Tibial nerve (tissue), 4 donors: Measurements from ENCODE around the gene IGFBPL1. TPM values are rescaled to one million over a fixed set of nuclear protein-coding genes. Genes with fewer than 3 reads are reported as not detected.
A peak's percentile ranks its signal among the peaks of the same experiment; 100 is the strongest.

Experiments used
- DNase-seq, 2 donors: peaks; one replicate each; pipeline ENCODE4 v3.0.0-alpha.2; 2019; ENCODE audit warnings: low spot score in 2 of 2
- H3K27ac ChIP-seq, 4 donors: fragments of 200-600 bp; sonication (generic) in 3 of 4; one replicate each; pipeline ENCODE4 v1.5.1; 2017 to 2019; ENCODE audit warnings: mild to moderate bottlenecking in 1 of 4
- H3K27me3 ChIP-seq, 2 donors: fragments of 200-600 bp; sonication (generic) in 1 of 2; one replicate each; pipeline versions ENCODE4 v1.5.1 to v1.6.0; 2017 to 2019
- H3K36me3 ChIP-seq, 3 donors: fragments of 200-600 bp; sonication (generic); one replicate each; pipeline ENCODE4 v1.5.1; 2018 to 2019
- H3K4me1 ChIP-seq, 4 donors: fragments of 200-600 bp; sonication (generic) in 3 of 4; one replicate each; pipeline ENCODE4 v1.5.1; 2017 to 2019
- H3K4me3 ChIP-seq, 4 donors: fragments of 200-600 bp; sonication (generic) in 3 of 4; one replicate each; pipeline ENCODE4 v1.5.1; 2017 to 2019; ENCODE audit warnings: mild to moderate bottlenecking in 1 of 4, moderate library complexity in 1 of 4
- H3K9me3 ChIP-seq, 4 donors: fragments of 200-600 bp; sonication (generic) in 3 of 4; one replicate each; pipeline ENCODE4 v1.5.1; 2017 to 2019
- CTCF ChIP-seq, 5 experiments: fragments of 200-600 bp in 3 of 5; fragments of 450-650 bp in 2 of 5; sonication (generic) in 3 of 5; IDR thresholded peaks; one replicate each; pipeline ENCODE4 v1.5.1; 2016 to 2019; ENCODE audit warnings: antibody characterized with exemption in 5 of 5, mild to moderate bottlenecking in 3 of 5, moderate library complexity in 2 of 5
- EP300 ChIP-seq, 2 donors: sonication (generic); formaldehyde crosslinking; IDR thresholded peaks; one replicate each; pipeline ENCODE4 v1.6.1; 2017; ENCODE audit warnings: antibody characterized with exemption in 2 of 2, mild to moderate bottlenecking in 1 of 2
- POLR2A ChIP-seq, 2 donors: fragments of 450-650 bp; IDR thresholded peaks; one replicate each; pipeline ENCODE4 v1.6.1; 2017; ENCODE audit warnings: antibody characterized with exemption in 2 of 2, mild to moderate bottlenecking in 2 of 2, moderate library complexity in 2 of 2
- WGBS, 2 donors: methylation state at CpG; one replicate each; pipeline ENCODE4 v1.1.5; 2018; 5-methylcytosine and 5-hydroxymethylcytosine counted together
- total RNA-seq, 4 donors: library from RNA; depleted of rRNA; stranded (reverse); fragments of >200 nt; gene quantifications; one replicate each; pipeline ENCODE4 v1.1.0, GENCODE V29; 2016

Gene IGFBPL1
- total RNA-seq, 4 donors from 2014 or later, result 0.60 TPM; not detected in 3

DNA sequence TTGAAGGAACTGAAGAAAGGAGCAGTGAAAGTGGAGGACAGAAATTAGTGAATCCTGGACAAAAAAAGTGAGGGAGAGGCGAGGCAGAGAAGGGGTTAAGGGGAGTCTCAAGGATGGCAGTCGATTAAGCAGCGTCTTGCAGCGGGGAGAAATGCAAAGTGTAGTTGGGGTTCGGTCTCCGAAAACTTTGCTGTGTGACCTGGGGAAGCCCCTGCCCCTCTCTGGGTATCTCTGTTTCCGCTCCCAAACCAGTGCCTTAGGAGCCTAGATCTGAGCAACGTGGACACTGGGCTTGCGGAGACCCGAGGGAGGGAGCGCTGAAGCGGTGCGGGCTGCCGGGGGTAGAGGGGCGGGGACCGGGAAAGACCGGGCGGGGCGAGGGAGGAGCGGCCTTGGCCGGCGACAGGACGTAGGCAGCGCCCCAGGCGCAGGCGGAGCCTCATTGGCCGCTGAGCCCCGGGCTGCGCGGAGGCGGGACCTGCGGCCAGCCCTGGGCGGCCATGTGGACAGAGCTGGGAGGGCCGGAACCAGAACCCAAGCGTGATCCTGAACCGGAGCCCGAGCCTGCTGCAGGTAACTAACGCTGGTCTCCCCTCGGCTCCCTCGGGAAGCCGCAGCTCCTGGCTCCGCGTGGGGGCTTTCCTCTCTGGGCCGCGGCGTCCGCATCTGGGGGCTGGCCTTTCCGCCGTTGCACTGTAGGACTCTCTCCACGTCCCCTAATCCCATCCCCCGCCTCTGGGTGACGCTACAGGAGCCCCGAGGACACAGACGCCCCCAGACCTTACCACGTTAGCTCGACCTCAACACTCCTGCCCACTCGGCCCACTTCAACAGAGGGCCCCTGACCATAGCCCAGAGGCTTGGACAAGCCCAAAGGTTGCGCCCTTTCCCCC lies 31.8 kb downstream of the IGFBPL1 start, which contains the start of gene ALDH1B1:
Gene ALDH1B1, plus strand, starts transcription at position 468 of the 893 bp plus-strand sequence. CDS start 3,047 bp downstream, outside the sequence.
- Histone ChIP-seq H3K4me3 (peak within 1 kb of the TSS; percentile 48 to 90 (median 78)), H3K36me3 (peaks cover 0 to 22% (median 2%) of the 10 kb centered on the region in 3 donors), H3K27me3 (no peaks in the 10 kb centered on the region), H3K27ac (peak within 1 kb of the TSS in 3 of 4 donors; percentile 8 to 78 (median 69)), H3K4me1 (peaks cover 0 to 35% (median 11%) of the 10 kb centered on the region in 4 donors), H3K9me3 (no peaks in the 10 kb centered on the region)
- WGBS, 2 donors, result 0 to 1% methylated on average over 26 to 36 of the region's 58 CpGs
- DNase-seq, result peak; percentile 56 to 57
- TF ChIP-seq EP300 (IDR thresholded peaks at IDR 0.05) (peak in 1 of 2 donors; percentile 18), POLR2A (IDR thresholded peaks at IDR 0.05) (no peak), CTCF (IDR thresholded peaks at IDR 0.05) (peak in 1 of 5 experiments; percentile 12)

GRCh38 chr9:38391278-38392118 lies 32.8 kb downstream of the IGFBPL1 start:
- H3K4me3 ChIP-seq, result peak overlapping the region in 2 of 4 donors; percentile 74 to 90

GRCh38 chr9:38390851-38391250 lies 33.4 kb downstream of the IGFBPL1 start:
- peaks cover 0 to 35% (median 11%) of the 10 kb centered on the region in 4 donors for H3K4me1 ChIP-seq
- H3K36me3 ChIP-seq, result peaks cover 0 to 5% (median 1%) of the 10 kb centered on the region in 3 donors
- H3K27me3 ChIP-seq, result no peaks in the 10 kb centered on the region
- H3K27ac ChIP-seq, result peak overlapping the region in 1 of 4 donors; percentile 70
- DNase-seq, result no peak
- H3K9me3 ChIP-seq, result no peaks in the 10 kb centered on the region
- 56 to 65% methylated on average over 5 of the region's 5 CpGs for WGBS, 2 donors
- no peak overlapping the region for H3K4me3 ChIP-seq
- TF ChIP-seq POLR2A (IDR thresholded peaks at IDR 0.05) (no peak), CTCF (IDR thresholded peaks at IDR 0.05) (no peak), EP300 (IDR thresholded peaks at IDR 0.05) (no peak)

More at GRCh38 chr9:38391278-38392118, 32.8 kb downstream of the IGFBPL1 start:
- H3K4me1 ChIP-seq, result peaks cover 0 to 35% (median 11%) of the 10 kb centered on the region in 4 donors
- no peaks in the 10 kb centered on the region for H3K27me3 ChIP-seq
- H3K9me3 ChIP-seq, result no peaks in the 10 kb centered on the region
- DNase-seq, result no peak
- TF ChIP-seq CTCF (IDR thresholded peaks at IDR 0.05), result no peak
- no peak for TF ChIP-seq EP300 (IDR thresholded peaks at IDR 0.05)
- no peak for TF ChIP-seq POLR2A (IDR thresholded peaks at IDR 0.05)
- peaks cover 0 to 12% (median 2%) of the 10 kb centered on the region in 3 donors for H3K36me3 ChIP-seq
- 88 to 89% methylated on average over 18 of the region's 18 CpGs for WGBS, 2 donors
- H3K27ac ChIP-seq, result peak overlapping the region in 1 of 4 donors; percentile 69

DNA sequence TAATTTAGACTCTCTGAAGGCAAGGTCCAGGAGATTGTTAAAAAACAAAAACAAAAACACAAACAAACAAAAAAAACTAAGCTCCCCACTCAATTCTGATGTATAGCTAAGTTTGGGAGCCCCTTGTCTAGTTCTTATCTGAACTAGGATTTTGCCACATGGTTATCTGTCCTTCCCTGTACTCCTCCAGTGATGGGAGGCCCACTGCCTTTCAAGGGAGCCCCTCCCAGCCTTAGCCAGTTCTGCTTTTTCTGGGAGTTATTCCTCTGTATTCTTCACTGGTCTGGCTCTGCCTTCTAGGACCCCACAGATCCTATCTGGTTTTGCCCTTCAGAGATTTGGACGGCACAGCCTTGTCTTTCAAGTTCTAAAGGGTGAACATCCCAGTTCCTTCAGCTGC lies 33.8 kb downstream of the IGFBPL1 start:
- no peak for TF ChIP-seq EP300 (IDR thresholded peaks at IDR 0.05)
- no peak for TF ChIP-seq CTCF (IDR thresholded peaks at IDR 0.05)
- TF ChIP-seq POLR2A (IDR thresholded peaks at IDR 0.05), result no peak
- no peak overlapping the region for H3K4me3 ChIP-seq
- DNase-seq, result no peak
- H3K9me3 ChIP-seq, result no peaks in the 10 kb centered on the region
- peaks cover 0 to 1% (median 0%) of the 10 kb centered on the region in 3 donors for H3K36me3 ChIP-seq
- no peaks in the 10 kb centered on the region for H3K27me3 ChIP-seq
- H3K27ac ChIP-seq, result peak overlapping the region in 1 of 4 donors; percentile 70
- WGBS, 2 donors, result 50 to 58% methylated on average over 1 of the region's 1 CpG
- H3K4me1 ChIP-seq, result peaks cover 0 to 35% (median 11%) of the 10 kb centered on the region in 4 donors
